ENCODE results near the gene PSME2. TPM values are rescaled to one million over a fixed set of nuclear protein-coding genes. Genes with fewer than 3 reads are reported as not detected.

PSME2 gene, protein sequence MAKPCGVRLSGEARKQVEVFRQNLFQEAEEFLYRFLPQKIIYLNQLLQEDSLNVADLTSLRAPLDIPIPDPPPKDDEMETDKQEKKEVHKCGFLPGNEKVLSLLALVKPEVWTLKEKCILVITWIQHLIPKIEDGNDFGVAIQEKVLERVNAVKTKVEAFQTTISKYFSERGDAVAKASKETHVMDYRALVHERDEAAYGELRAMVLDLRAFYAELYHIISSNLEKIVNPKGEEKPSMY
- 86.2 and 91.8 TPM in 2 replicates for total RNA-seq
- long read RNA-seq, transcript PSME2-201 (11 exons, 1,404 nt) = major isoform, 52 of 77 reads
- long read RNA-seq, partial matches to known transcripts = 3 of 77 reads
- long read RNA-seq, other reads (novel, unspliced or antisense) = 18 of 77 reads

DNA sequence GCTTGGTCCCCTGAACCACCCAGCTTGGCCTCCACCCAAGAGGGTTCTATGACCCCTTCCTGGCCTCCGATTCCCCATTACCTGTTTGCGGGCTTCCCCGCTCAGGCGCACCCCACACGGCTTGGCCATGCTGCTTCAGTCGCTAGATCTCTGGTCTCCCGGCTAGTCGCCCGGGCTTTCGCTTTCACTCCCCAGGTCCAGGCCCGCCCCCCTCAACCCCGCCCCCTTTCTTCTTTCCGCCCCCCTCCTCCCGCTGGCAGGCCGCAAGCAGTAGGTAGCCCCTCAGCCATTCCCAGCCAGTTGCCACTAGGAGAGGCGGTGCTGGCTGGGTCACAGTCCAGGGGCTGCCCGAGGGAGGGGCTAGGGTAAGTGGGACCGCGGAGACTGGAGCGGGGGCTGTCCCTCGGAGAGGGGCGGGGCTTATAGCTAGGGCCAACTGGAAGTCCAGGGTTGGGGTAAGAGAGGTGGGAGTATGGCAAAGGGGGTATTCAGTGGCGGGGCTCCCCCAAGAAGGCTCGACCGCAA, at the start of gene PSME2:
Gene PSME2, minus strand, starts transcription at position 158 of the 525 bp plus-strand sequence. Its CDS starts 29 bp downstream, at position 129.
- no peaks in the 10 kb centered on the region for H3K9me3 Mint-ChIP-seq (ENCODE audit: unreplicated experiment)
- DNase-seq (ENCODE audit: extremely low spot score, unreplicated experiment) = peak; percentile 99
- H3K4me1 Mint-ChIP-seq (ENCODE audit: unreplicated experiment) = peaks cover 30% of the 10 kb centered on the region
- H3K27me3 Mint-ChIP-seq (ENCODE audit: unreplicated experiment) = no peaks in the 10 kb centered on the region
- H3K4me3 Mint-ChIP-seq (ENCODE audit: unreplicated experiment) = peak within 1 kb of the TSS; percentile 99
- peak within 1 kb of the TSS; percentile 99 for H3K27ac Mint-ChIP-seq (ENCODE audit: unreplicated experiment)
- TF ChIP-seq, protein P1, sequence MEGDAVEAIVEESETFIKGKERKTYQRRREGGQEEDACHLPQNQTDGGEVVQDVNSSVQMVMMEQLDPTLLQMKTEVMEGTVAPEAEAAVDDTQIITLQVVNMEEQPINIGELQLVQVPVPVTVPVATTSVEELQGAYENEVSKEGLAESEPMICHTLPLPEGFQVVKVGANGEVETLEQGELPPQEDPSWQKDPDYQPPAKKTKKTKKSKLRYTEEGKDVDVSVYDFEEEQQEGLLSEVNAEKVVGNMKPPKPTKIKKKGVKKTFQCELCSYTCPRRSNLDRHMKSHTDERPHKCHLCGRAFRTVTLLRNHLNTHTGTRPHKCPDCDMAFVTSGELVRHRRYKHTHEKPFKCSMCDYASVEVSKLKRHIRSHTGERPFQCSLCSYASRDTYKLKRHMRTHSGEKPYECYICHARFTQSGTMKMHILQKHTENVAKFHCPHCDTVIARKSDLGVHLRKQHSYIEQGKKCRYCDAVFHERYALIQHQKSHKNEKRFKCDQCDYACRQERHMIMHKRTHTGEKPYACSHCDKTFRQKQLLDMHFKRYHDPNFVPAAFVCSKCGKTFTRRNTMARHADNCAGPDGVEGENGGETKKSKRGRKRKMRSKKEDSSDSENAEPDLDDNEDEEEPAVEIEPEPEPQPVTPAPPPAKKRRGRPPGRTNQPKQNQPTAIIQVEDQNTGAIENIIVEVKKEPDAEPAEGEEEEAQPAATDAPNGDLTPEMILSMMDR (IDR thresholded peaks at IDR 0.05) = no peak
- H3K36me3 Mint-ChIP-seq (ENCODE audit: unreplicated experiment) = peaks cover 18% of the 10 kb centered on the region

DNA sequence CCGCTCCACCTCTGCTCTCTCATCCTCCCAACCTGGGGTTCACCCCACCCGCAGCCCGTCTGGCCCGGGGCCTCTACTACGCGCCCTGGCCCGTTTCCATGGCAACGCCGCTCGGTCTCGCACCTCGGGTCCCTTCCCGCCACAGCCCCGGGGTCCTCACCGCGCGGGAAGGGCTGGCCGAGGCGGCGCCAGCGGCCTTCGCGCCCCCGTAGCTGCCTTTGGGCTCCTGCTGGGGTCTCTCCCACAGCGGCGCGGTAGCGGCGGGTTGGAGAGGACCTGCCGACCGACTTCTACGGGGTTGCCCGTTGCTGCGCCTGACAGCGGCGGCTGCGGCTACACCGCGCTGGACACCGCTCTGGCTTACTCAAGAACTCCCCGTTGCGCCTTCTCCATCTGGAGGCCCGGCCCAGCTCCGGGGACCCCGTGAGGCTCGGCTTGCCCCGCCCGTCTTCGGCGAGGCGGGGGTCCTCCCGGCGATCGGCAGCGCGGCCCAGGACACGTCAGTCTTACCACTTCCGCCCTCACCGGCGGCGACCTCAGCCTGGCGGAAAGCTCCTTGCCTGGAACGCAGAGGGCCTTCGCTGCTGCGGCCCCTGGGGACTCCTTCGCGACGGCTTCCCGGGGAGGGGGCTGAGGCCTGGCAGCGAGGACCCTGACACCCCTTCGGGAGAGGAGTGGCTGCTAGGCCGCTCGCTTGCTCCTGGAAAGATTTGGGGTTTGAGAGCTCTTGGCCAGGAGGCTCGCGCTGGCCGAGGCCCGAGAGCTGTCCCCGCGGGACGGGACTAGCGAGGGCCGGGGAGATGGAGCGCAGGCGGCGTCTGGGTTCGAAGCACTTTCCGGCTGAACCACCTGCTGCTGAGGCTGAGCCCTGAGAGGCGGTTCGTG, 49.0 kb upstream of the PSME2 start, which contains the start of gene TM9SF1:
Gene TM9SF1, minus strand, starts transcription at position 256 of the 885 bp plus-strand sequence. CDS start 422 bp downstream, outside the sequence.
- Mint-ChIP-seq H3K9me3 (ENCODE audit: unreplicated experiment) (no peaks in the 10 kb centered on the region), H3K27me3 (ENCODE audit: unreplicated experiment) (no peaks in the 10 kb centered on the region), H3K4me1 (ENCODE audit: unreplicated experiment) (peaks cover 37% of the 10 kb centered on the region), H3K36me3 (ENCODE audit: unreplicated experiment) (peaks cover 20% of the 10 kb centered on the region), H3K27ac (ENCODE audit: unreplicated experiment) (peak within 1 kb of the TSS; percentile 95), H3K4me3 (ENCODE audit: unreplicated experiment) (peak within 1 kb of the TSS; percentile 88)
- TF ChIP-seq, protein P1 (IDR thresholded peaks at IDR 0.05) = no peak
- peak; percentile 94 for DNase-seq (ENCODE audit: extremely low spot score, unreplicated experiment)

DNA sequence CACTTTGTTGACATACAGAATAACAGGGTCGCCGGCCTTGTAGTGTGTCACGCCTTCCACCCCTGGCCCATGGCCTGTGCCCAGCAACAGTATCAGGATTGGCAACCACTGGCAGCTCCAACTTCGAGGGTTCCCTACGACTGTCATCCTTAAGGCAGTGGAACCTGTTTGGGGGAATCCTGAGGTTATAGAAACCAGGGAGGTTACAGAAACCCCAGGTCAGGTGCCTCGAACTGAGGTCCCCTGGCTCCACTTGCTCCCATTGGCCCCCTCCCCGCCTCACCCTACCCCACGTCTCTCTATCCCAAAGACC, 48.4 kb upstream of the PSME2 start:
- Mint-ChIP-seq H3K36me3 (ENCODE audit: unreplicated experiment) (peaks cover 20% of the 10 kb centered on the region), H3K4me3 (ENCODE audit: unreplicated experiment) (peak overlapping the region; percentile 88), H3K9me3 (ENCODE audit: unreplicated experiment) (no peaks in the 10 kb centered on the region), H3K27me3 (ENCODE audit: unreplicated experiment) (no peaks in the 10 kb centered on the region), H3K4me1 (ENCODE audit: unreplicated experiment) (peaks cover 37% of the 10 kb centered on the region), H3K27ac (ENCODE audit: unreplicated experiment) (peak overlapping the region; percentile 95)
- TF ChIP-seq, protein P1 (IDR thresholded peaks at IDR 0.05) = no peak
- DNase-seq (ENCODE audit: extremely low spot score, unreplicated experiment) = no peak

DNA sequence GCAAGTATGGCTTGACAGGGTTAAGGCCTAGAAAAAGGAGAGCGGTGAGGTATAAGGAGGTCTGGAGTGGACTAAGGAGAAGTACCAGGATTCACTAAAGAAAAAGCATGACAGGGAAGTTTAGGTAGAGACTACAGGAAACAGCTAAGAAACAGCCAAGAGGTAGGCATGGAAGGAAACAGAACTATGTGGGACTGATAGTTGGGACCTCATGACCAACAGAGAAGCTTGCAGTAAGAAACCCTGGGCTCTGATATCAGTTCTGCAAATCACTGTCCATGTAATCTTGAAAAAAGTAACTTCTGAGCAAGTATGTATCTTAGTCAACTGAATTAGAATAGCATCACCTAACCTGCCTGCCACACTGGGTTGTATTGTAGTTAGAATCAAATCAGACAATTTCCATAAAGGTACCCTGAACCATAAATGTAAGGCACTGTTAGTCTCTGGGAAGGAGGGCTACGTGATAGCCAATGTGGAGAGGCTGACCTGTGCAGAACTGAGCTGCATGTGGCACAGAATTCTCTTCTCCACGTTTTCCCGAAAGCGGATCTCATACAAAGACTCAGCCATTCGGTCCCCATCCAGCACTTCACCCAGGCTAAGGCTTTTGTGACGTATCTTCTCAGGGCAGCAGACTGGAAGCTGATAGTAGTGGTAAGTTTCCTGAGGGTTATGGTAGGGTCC, 47.9 kb upstream of the PSME2 start:
- no peak for DNase-seq (ENCODE audit: extremely low spot score, unreplicated experiment)
- Mint-ChIP-seq H3K27me3 (ENCODE audit: unreplicated experiment) (no peaks in the 10 kb centered on the region), H3K9me3 (ENCODE audit: unreplicated experiment) (no peaks in the 10 kb centered on the region), H3K4me3 (ENCODE audit: unreplicated experiment) (peak overlapping the region; percentile 88), H3K27ac (ENCODE audit: unreplicated experiment) (peak overlapping the region; percentile 95), H3K36me3 (ENCODE audit: unreplicated experiment) (peaks cover 20% of the 10 kb centered on the region), H3K4me1 (ENCODE audit: unreplicated experiment) (peaks cover 38% of the 10 kb centered on the region)
- TF ChIP-seq, protein P1 (IDR thresholded peaks at IDR 0.05) = no peak
